GM18505 (cell line): ENCODE data around the gene KRT77.
"Not testable (repeated sequence)": the region's sequence is repeated elsewhere in the genome, so short reads cannot be mapped to it uniquely, and the experiment has no call there.

ENCODE experiments used
- ATAC-seq: cut with Tn5 transposase; IDR thresholded peaks from one replicate; pipeline ENCODE4 v1.9.1; 2021; ENCODE audit not compliant: unreplicated experiment
- POLR2A ChIP-seq: IDR thresholded peaks from 4 replicates; pipeline ENCODE4 v1.6.1; 2011; ENCODE audit warnings: borderline replicate concordance; ENCODE audit not compliant: insufficient read depth, insufficient read length; ENCODE audit errors: extremely low read depth

KRT77 gene

DNA sequence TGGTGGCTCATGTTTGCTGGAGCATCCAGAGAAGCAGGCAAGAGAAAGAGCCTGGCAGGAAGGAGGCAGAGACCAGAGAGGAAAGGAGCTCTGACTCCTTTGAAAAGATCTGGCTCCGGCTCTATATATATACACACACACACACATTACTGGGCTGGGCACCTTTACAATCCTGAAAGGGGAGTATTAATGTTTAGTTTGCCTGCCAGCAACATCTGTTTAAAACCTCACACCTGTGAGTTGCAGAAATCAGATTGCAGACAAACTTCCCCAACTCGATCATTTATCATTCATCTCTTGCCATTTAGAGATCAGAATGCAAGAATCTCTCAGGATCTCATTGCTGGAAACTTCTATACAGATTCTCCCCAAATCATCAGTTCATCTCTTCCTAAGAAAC, at the start of gene KRT77:
TSS of gene KRT77 (minus strand) at position 101 of the 400 bp plus-strand sequence. CDS start at position 11, 90 bp downstream.
- no peak for TF ChIP-seq POLR2A
- ATAC-seq, result no peak

DNA sequence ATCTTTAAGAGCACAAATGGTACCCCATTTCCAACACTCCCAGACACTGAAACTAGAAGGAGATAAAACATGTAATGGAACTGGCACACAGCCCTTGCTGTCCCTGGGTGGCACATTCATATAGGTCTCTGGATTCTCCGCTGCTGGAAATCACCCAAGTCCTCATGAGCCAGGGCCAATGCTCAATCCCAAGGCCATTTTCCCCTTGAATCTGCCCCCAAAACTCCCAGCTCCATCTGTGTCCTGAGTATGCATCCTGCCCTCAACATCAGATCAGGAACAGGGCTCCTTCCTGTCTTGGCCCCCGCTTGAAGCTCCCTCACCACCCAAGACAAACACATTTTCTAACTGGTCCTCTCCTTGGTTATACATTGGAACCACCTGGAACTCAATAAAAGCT, 49.2 kb upstream of the KRT77 start:
- TF ChIP-seq POLR2A, result no peak
- no peak for ATAC-seq

DNA sequence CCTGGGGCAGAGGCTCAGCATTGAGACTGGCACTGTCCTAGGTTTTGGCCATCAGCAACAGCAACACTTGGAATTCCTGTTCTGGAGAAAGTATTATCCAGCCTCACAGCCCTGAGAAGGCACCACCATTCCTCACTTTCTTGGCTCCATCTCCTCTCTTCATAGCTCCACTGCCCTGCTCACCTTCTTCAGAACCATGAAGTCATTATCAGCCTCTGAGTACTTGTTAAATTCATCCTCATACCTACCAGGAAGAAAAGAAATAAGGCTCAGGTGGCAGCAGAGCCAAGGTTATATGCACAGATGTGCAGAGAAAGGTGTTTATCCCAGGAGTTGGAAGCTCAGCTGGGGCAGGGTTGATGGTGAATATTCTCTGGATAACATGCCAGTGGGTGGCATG, 48.5 kb upstream of the KRT77 start:
- no peak for ATAC-seq
- TF ChIP-seq POLR2A, result no peak

DNA sequence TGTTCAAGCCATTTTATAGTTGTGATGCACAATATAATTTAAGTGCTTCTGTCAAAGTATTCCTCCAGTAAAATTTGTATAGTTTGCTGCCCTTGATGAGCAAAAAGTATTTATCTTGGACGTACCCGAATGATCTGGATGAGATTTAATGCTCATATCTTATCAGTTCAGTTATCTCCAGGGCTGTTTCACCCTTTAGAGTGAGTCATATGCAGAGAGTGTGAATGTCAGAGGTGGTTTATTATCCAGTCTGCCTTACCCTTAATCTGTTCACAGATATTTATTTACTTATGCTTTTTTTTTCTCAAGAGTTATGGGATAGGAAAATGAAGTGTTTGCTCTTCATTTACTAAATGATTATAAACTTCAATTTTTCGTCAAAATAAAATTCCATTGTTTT, 47.2 kb upstream of the KRT77 start:
- ATAC-seq, result not testable (repeated sequence)

DNA sequence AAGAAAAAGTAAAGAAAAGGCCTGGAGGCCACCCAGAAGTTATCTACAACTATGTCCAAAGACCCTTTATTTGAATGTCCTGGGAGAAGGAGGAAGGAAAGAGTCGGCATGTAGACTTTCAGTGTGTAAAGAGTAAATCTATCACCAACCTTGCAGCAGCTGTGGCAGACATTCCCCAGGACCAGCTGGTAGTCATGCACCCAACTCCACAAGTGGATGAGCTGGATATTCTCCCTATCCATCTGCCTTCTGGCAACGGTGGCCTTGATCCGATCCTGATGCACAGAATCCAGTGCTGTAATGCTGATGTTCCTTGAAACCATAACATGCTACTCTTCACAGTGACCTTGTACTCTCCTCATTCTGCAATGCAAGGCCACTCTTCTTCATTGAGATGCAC, 46.5 kb upstream of the KRT77 start:
- no peak for ATAC-seq

DNA sequence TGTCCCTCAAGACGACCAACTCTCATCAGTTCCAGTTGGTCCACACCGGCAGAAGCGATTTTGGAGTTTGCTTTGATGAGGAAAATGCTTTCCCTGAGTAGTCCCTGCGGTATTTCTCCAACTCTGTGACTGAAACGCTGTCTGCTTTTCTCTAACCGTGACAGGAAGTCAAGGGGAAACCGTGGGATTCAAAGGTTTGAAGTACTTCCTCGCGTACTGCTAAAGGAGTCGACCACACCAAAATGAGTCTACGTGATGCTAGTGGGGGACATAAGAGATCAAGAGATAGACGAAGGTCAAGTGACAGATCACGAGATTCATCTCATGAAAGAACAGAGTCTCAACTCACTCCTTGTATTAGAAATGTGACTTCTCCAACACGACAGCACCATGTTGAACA, 45.3 kb upstream of the KRT77 start:
- ATAC-seq, result no peak
- no peak for TF ChIP-seq POLR2A

More for the DNA sequence above, 46.5 kb upstream of the KRT77 start:
- no peak for TF ChIP-seq POLR2A

DNA sequence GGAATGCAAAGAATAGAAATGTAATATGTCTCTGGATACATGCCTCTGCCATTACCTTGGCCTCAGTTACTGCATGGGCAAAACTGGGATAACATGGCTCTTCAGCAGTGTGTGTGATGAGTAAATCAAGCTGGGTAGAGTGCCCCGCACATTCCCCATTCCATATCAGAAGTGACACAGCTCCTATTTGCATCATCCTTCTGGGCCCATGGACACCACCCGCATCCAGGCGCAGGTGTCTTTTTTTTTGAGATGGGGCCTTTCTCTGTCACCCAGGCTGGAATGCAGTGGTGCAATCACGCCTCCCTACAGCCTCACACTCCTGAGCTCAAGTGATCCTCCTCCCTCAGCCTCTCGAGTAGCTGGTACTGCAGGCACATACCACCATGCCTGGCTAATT, 42.2 kb upstream of the KRT77 start:
- TF ChIP-seq POLR2A, result no peak
- no peak for ATAC-seq

DNA sequence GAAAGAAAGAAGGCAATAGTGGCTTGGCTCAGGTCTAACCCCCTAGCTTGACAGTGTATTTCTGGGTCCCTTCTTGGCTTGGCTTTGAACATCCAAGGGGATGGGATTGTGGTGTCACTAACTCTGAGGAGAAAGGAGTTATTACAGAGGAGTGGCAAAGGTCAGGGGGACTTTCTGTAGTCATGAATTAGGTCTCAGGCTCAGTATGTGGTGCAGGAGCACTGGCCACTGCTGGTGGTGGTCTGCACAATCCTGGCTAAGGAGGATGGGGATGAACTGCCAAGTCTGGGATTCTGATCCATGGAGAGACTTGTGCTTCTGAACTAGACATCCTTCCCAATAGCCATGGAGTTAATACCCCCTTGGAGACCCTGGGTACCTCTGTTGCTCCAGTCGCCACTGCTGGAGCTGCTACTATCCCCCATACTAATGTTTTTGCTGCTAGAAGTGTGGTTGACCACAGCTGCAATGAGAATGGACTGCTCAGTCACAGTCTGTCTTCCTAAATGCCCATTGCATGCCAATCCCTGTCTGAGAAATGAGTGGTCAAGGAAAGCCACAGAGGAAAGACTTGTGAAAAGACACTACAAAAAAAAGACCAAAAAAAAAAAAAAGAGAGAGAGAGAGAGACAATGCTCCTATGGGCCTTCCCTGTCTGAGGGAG, 41.3 kb upstream of the KRT77 start:
- TF ChIP-seq POLR2A, result no peak
- ATAC-seq, result no peak

DNA sequence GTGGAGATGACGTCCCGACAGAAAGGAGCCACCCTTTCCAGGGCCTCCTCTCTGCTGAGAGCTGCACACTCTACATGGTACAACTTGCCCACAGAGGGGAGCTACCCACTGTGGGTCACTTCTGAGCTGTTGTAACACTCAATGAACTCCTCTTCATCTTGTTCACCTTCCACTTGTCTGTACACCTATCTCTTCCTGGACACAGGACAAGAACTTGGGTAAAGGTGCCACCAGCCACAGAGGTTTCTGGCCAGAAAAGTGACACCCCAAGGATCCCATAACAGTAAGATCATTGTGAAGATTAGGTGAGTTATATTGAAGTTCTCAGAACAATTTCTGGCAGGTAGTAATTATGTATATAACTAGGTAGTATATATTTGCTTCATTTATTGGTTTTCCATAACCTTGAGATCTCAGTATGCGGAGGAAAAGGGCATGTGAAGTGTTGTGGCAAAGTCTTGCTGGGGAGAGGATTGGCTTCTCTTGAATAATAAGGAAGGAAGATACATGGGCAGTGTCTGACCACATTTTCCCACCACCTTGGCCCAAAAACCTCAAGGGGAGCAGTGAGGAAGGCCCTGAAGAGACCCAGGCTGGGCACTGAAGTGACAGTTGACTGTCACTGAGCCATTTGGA, 39.6 kb upstream of the KRT77 start:
- TF ChIP-seq POLR2A, result no peak
- ATAC-seq, result no peak

DNA sequence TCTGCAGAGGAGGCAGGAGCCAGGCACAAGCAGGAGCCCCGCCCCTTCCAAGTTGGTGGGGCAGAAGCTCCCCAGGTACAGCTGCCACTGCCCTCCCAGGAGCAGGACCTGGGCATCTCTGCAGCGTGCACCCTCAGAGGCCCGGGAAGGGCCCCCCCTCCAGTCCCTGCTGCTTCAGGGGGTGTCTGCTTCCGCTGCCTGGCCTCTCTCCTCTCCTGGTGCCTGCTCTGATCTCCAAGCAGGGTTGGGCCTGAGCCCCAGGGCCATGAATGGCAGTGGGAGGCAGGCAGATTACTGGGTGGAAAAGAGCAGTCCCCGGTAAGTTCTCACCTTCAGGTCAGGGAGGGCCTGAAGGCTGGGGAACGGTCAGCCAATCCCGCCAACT, 38.9 kb upstream of the KRT77 start:
- no peak for TF ChIP-seq POLR2A
- ATAC-seq, result no peak

DNA sequence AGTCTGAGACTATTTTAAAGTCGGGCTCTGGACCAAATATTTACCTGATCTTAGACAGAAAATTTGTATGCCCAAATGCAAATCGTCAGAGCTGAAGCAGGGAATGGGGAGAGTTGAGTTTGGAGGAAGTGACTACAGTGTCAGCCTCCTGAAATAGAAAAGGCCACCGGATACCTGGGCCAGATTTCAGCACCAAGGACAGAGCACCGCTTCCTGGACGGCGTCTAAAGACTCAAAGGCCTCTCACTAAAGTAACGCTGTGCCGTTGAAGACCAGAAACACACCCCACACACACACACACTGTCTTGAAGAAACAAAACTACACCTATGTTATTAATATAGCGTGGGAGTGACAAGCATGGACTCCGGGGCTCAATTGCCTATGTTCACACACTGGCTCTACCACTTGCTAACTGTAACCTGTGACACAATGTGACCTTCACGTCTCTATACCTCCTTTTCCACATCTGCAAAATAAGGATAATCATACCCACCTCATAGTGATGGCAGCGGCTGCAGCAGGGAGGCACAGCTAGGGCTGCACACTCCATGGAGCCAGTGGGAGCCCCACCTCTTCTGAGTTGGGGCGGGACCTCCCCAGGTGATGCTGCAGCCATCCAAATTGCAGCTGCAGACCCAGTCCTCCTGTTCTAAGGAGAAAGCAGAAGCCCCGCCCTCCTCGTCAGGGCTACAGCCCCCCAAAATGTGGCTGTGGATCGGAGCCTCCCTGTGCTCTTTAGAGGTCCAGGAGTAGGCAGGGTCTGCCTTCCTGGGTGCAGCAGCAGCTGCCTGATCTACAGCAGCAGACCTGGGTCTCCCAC, 38.3 kb upstream of the KRT77 start:
- no peak for ATAC-seq
- TF ChIP-seq POLR2A, result no peak

DNA sequence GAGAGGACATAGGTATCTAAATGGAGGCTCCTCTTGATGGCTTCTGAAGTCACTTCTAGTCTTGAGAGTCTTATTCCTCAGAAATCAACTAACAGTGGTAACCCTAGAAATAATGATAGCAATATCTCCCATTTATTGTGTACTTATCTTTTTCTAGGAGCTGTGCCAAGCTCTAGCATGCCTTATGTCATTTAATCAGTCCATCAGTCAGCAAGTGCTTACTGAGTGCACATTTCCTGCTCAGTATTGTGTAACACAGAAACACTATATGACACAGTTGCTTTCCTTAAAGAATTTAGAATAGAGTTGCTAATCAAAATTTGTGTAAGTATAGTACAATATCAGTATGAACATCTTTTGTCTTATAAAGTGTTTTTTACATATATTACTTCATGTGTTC, 37.3 kb upstream of the KRT77 start:
- ATAC-seq, result no peak
- TF ChIP-seq POLR2A, result no peak

DNA sequence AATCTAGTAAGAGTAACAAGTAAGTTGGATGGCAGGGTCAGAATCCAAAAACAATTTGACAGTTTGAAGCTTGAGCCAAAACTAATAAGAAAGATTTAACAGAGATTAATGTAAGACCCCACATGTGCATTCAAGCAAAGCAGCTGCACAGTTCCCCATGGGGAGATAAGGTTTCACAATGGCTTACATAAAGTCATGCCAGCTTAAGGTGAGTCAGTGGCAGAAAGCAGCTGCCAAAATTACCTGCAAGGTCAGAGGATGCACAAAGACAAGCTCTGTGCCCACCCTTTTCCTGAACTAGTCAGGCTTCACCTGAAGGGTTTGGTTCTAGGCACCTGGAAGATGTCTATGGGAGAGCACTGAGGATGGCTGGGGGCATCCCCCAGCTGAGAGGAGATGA, 36.6 kb upstream of the KRT77 start:
- ATAC-seq, result no peak
- TF ChIP-seq POLR2A, result no peak
